ENCODE results near the gene PSMA3.
A peak's percentile ranks its signal among the peaks of the same experiment; 100 is the strongest.

PSMA3 gene

GRCh38 chr14:58272588-58273372, 28.1 kb downstream of the PSMA3 start:
- no peak for DNase-seq

- DNase-seq: no peak
These were observed 30.2 kb downstream of the PSMA3 start for GRCh38 chr14:58274881-58275280.

GRCh38 chr14:58275527-58276190, 31.0 kb downstream of the PSMA3 start:
- DNase-seq: no peak

- DNase-seq: no peak
These were observed 31.6 kb downstream of the PSMA3 start for GRCh38 chr14:58276208-58276607.

GRCh38 chr14:58278177-58278576, 33.5 kb downstream of the PSMA3 start:
- no peak for DNase-seq

GRCh38 chr14:58280954-58281787, 36.5 kb downstream of the PSMA3 start:
- DNase-seq: peak; percentile 29

- no peak for DNase-seq
These were observed 37.3 kb downstream of the PSMA3 start for GRCh38 chr14:58281969-58282368.

- DNase-seq: no peak
These were observed 38.4 kb downstream of the PSMA3 start for GRCh38 chr14:58282925-58283593.

GRCh38 chr14:58283730-58284129, 39.1 kb downstream of the PSMA3 start:
- no peak for DNase-seq

- DNase-seq: no peak
These were observed 40.5 kb downstream of the PSMA3 start for GRCh38 chr14:58285132-58285531.

- no peak for DNase-seq
These were observed 43.0 kb downstream of the PSMA3 start for GRCh38 chr14:58287607-58288042.

- DNase-seq: no peak
These were observed 43.6 kb downstream of the PSMA3 start for GRCh38 chr14:58288106-58288792.

- DNase-seq: no peak
These were observed 47.0 kb downstream of the PSMA3 start for GRCh38 chr14:58291646-58292045.

- DNase-seq: no peak
These were observed 47.5 kb downstream of the PSMA3 start for GRCh38 chr14:58292187-58292586.

- no peak for DNase-seq
These were observed 49.6 kb downstream of the PSMA3 start for GRCh38 chr14:58294201-58294600.

GRCh38 chr14:58296726-58297125, 52.1 kb downstream of the PSMA3 start:
- DNase-seq: no peak

GRCh38 chr14:58297412-58297761, 52.7 kb downstream of the PSMA3 start:
- no peak for DNase-seq

- peak; percentile 100 for DNase-seq
These were observed 53.3 kb downstream of the PSMA3 start for GRCh38 chr14:58297762-58298476.

GRCh38 chr14:58298477-58299400, 54.1 kb downstream of the PSMA3 start, which contains the start of gene ARID4A:
Gene ARID4A (plus strand): TSS chr14:58298555. CDS start chr14:58299855, 1,300 bp downstream.
- peak; percentile 30 for DNase-seq

Data from central memory CD4-positive, alpha-beta T cell (primary cell).